HG03469 (cell line): Measurements from ENCODE around the gene TRIM62.

Experiments used
- ATAC-seq: cut with Tn5 transposase; IDR thresholded peaks from one replicate; pipeline ENCODE4 v1.9.1; 2021; ENCODE audit warnings: mild to moderate bottlenecking, moderate library complexity, moderate number of reproducible peaks; ENCODE audit not compliant: unreplicated experiment

TRIM62 gene

GRCh38 chr1:33162141-33162540 is 19.7 kb downstream of the TRIM62 start:
- no peak for ATAC-seq

GRCh38 chr1:33161061-33161681 is 20.7 kb downstream of the TRIM62 start:
- no peak for ATAC-seq

- ATAC-seq, result no peak
Measured at GRCh38 chr1:33159577-33159976, 22.3 kb downstream of the TRIM62 start.

GRCh38 chr1:33158366-33158765 is 23.5 kb downstream of the TRIM62 start:
- ATAC-seq, result no peak

GRCh38 chr1:33157131-33157530 is 24.7 kb downstream of the TRIM62 start:
- no peak for ATAC-seq

- no peak for ATAC-seq
Measured at GRCh38 chr1:33155877-33156538, 25.8 kb downstream of the TRIM62 start.

- ATAC-seq, result no peak
Measured at GRCh38 chr1:33153650-33154049, 28.2 kb downstream of the TRIM62 start.

- ATAC-seq, result no peak
Measured at GRCh38 chr1:33152685-33153432, 29.0 kb downstream of the TRIM62 start.

GRCh38 chr1:33151116-33151515 is 30.7 kb downstream of the TRIM62 start:
- no peak for ATAC-seq

GRCh38 chr1:33150522-33150921 is 31.3 kb downstream of the TRIM62 start:
- no peak for ATAC-seq

- ATAC-seq, result no peak
Measured at GRCh38 chr1:33149453-33150190, 32.2 kb downstream of the TRIM62 start.

- ATAC-seq, result no peak
Measured at GRCh38 chr1:33148615-33149014, 33.2 kb downstream of the TRIM62 start.

- no peak for ATAC-seq
Measured at GRCh38 chr1:33147997-33148314, 33.9 kb downstream of the TRIM62 start.

- no peak for ATAC-seq
Measured at GRCh38 chr1:33147275-33147996, 34.4 kb downstream of the TRIM62 start.

GRCh38 chr1:33146003-33146402 is 35.8 kb downstream of the TRIM62 start:
- no peak for ATAC-seq

GRCh38 chr1:33143698-33144097 is 38.1 kb downstream of the TRIM62 start:
- ATAC-seq, result no peak

GRCh38 chr1:33143176-33143575 is 38.7 kb downstream of the TRIM62 start:
- no peak for ATAC-seq

GRCh38 chr1:33142483-33143064 is 39.3 kb downstream of the TRIM62 start:
- no peak for ATAC-seq

GRCh38 chr1:33141781-33142180 is 40.1 kb downstream of the TRIM62 start:
- ATAC-seq, result no peak

- ATAC-seq, result no peak
Measured at GRCh38 chr1:33141216-33141615, 40.6 kb downstream of the TRIM62 start.
